Uterus (tissue), 2 donors: ENCODE results near the gene PREX1.

Experiments used
- POLR2A ChIP-seq, 2 donors: fragments of 450-650 bp; IDR thresholded peaks; one replicate each; pipeline ENCODE4 v1.6.1; 2016; ENCODE audit warnings: antibody characterized with exemption in 2 of 2, mild to moderate bottlenecking in 1 of 2, moderate library complexity in 1 of 2
- TF ChIP-seq, protein P1 (sequence below), 4 experiments: fragments of 200-600 bp in 2 of 4; fragments of 450-650 bp in 2 of 4; sonication (generic) in 2 of 4; IDR thresholded peaks; one replicate each; pipeline ENCODE4 v1.5.1; 2016 to 2019; ENCODE audit warnings: antibody characterized with exemption in 4 of 4, mild to moderate bottlenecking in 2 of 4, moderate library complexity in 1 of 4

- TF ChIP-seq, protein P1, sequence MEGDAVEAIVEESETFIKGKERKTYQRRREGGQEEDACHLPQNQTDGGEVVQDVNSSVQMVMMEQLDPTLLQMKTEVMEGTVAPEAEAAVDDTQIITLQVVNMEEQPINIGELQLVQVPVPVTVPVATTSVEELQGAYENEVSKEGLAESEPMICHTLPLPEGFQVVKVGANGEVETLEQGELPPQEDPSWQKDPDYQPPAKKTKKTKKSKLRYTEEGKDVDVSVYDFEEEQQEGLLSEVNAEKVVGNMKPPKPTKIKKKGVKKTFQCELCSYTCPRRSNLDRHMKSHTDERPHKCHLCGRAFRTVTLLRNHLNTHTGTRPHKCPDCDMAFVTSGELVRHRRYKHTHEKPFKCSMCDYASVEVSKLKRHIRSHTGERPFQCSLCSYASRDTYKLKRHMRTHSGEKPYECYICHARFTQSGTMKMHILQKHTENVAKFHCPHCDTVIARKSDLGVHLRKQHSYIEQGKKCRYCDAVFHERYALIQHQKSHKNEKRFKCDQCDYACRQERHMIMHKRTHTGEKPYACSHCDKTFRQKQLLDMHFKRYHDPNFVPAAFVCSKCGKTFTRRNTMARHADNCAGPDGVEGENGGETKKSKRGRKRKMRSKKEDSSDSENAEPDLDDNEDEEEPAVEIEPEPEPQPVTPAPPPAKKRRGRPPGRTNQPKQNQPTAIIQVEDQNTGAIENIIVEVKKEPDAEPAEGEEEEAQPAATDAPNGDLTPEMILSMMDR (IDR thresholded peaks at IDR 0.05) = no peak
- no peak for TF ChIP-seq POLR2A (IDR thresholded peaks at IDR 0.05)
Observed at GRCh38 chr20:48624315-48625020, 203.3 kb downstream of the PREX1 start.
